Body of pancreas (tissue), 4 donors: ENCODE results near the gene MCAT. TPM values are rescaled to one million over a fixed set of nuclear protein-coding genes. Genes with fewer than 3 reads are reported as not detected.

Experiments used
- ATAC-seq: fragments of 150-250 bp; one replicate; pipeline ENCODE4 v1.9.1; 2016
- DNase-seq, 4 donors: peaks; one replicate each; pipeline ENCODE4 v3.0.0-alpha.2; 2019
- H3K27ac ChIP-seq, 4 donors: fragments of 200-600 bp; sonication (generic); 1 replicate in 3 of 4; 2 replicates in 1 of 4; pipeline versions ENCODE4 v1.5.1 to v1.6.1; 2016 to 2019; ENCODE audit warnings: mild to moderate bottlenecking in 1 of 4, mixed read lengths in 1 of 4, moderate library complexity in 1 of 4
- H3K27me3 ChIP-seq, 2 donors: fragments of 200-600 bp; sonication (generic); one replicate each; pipeline ENCODE4 v1.6.0; 2016; ENCODE audit warnings: mild to moderate bottlenecking in 1 of 2
- H3K36me3 ChIP-seq, 2 donors: fragments of 200-600 bp; sonication (generic); replicated peaks in 1 of 2; 2 replicates each; pipeline ENCODE4 v1.5.1; 2016; ENCODE audit warnings: low read depth in 2 of 2; ENCODE audit not compliant: insufficient read depth in 1 of 2
- H3K4me1 ChIP-seq: fragments of 200-600 bp; sonication (generic); one replicate; pipeline ENCODE4 v1.6.0; 2016
- H3K4me3 ChIP-seq, 2 donors: fragments of 200-600 bp; sonication (generic); 1 replicate in 1 of 2; 2 replicates in 1 of 2; pipeline ENCODE4 v1.5.1; 2016 to 2019
- H3K9me3 ChIP-seq, 3 donors: fragments of 200-600 bp; sonication (generic); 1 replicate in 2 of 3; 2 replicates in 1 of 3; pipeline ENCODE4 v1.5.1; 2016
- CTCF ChIP-seq, 7 experiments: fragments of 450-650 bp in 4 of 7; fragments of 200-600 bp in 3 of 7; sonication (generic) in 3 of 7; IDR thresholded peaks; one replicate each; pipeline ENCODE4 v1.5.1; 2016 to 2019; ENCODE audit warnings: antibody characterized with exemption in 7 of 7
- POLR2A ChIP-seq, 3 donors: fragments of 450-650 bp; IDR thresholded peaks; one replicate each; pipeline ENCODE4 v1.6.1; 2016; ENCODE audit warnings: antibody characterized with exemption in 3 of 3, mild to moderate bottlenecking in 2 of 3
- WGBS, 2 donors: methylation state at CpG; one replicate each; pipeline ENCODE4 v1.1.5; 2017; 5-methylcytosine and 5-hydroxymethylcytosine counted together
- intact Hi-C: fragments of 100-400 bp; cut with DNase I; formaldehyde crosslinking; loops from one replicate; pipeline ENCODE4 v1.15.1; 2023
- total RNA-seq, 2 donors: library from RNA; depleted of rRNA; stranded (reverse); fragments of >200 nt; gene quantifications; one replicate each; pipeline ENCODE4 v1.1.0, GENCODE V29; 2016

The MCAT gene
- total RNA-seq, 2 donors from 2014 or later: 28.8 to 50.8 TPM

DNA sequence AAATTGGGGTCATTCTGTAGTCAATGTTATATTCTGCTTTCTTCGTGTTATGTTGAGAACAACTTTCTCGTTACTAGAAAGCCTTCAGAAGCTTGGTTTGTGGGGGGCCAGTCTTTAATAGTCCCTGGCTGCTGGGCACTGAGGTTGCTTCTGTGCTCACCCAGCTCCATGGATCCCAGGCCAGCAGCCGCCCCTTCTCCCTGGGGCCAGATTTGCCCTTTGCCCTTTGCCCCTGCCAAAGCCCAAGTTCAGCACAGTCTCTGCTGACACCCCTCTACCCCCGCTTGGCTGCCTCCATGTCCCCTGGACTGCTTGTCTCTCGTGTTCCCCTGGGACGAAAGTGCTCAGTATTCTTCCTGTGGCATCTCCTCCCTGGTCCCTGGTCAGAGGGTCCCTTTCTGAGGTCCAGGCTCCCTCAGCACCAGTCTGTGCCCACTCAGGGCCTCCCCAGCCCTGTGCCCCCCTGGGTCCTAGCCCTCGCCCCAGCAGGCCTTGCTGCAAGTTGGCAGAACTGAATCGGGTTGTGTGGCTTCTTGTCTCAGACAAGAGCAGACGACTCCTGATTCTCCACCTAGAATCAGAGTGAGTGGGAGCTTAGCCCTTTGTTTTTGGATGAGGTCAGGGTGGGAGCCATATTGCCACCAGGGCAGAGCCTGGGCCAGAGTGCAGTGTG lies 14.8 kb upstream of the MCAT start:
- DNase-seq (no peak), ATAC-seq (no peak)
- no peak overlapping the region for H3K4me3 ChIP-seq
- H3K9me3 ChIP-seq: no peaks in the 10 kb centered on the region
- WGBS, 2 donors: 75 to 79% methylated on average over 8 to 9 of the region's 9 CpGs
- H3K27ac ChIP-seq: no peak overlapping the region
- H3K27me3 ChIP-seq: no peaks in the 10 kb centered on the region
- no peak for TF ChIP-seq CTCF (IDR thresholded peaks at IDR 0.05)
- no peak for TF ChIP-seq POLR2A (IDR thresholded peaks at IDR 0.05)
- intact Hi-C loops: no loop called here
- no peaks in the 10 kb centered on the region for H3K36me3 ChIP-seq
- H3K4me1 ChIP-seq: peaks cover 14% of the 10 kb centered on the region

DNA sequence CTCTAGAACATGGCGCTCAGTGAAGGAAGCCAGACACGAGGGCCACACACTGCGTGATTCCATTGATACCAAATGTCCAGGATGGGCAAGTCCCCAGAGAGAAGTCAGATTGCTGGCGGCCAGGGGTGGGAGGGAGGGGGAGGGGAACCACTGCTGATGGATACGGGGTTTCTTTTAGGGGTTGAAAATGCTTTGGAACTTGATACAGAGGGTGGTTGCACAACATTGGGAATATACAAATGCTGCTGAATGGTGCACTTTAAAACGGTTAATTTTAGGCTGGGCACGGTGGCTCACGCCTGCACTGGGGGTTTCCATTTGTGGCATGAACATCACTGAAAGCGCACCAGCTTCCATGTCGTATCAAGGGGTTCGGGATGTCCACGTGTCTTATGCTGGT lies 13.2 kb upstream of the MCAT start:
- TF ChIP-seq POLR2A (IDR thresholded peaks at IDR 0.05): no peak
- no peaks in the 10 kb centered on the region for H3K36me3 ChIP-seq
- ATAC-seq (no peak), DNase-seq (no peak)
- WGBS, 2 donors: 84 to 94% methylated on average over 9 to 12 of the region's 12 CpGs
- H3K27me3 ChIP-seq: no peaks in the 10 kb centered on the region
- H3K4me1 ChIP-seq: peaks cover 30% of the 10 kb centered on the region
- H3K4me3 ChIP-seq: no peak overlapping the region
- intact Hi-C loops: no loop called here
- no peak overlapping the region for H3K27ac ChIP-seq
- no peaks in the 10 kb centered on the region for H3K9me3 ChIP-seq

- H3K4me1 ChIP-seq: peaks cover 30% of the 10 kb centered on the region
- intact Hi-C loops: no loop called here
- no peaks in the 10 kb centered on the region for H3K9me3 ChIP-seq
- ATAC-seq (no peak), DNase-seq (no peak)
- no peak overlapping the region for H3K27ac ChIP-seq
- H3K27me3 ChIP-seq: no peaks in the 10 kb centered on the region
- H3K36me3 ChIP-seq: no peaks in the 10 kb centered on the region
- H3K4me3 ChIP-seq: no peak overlapping the region
- WGBS, 2 donors: 85 to 90% methylated on average over 4 to 5 of the region's 5 CpGs
- no peak for TF ChIP-seq CTCF (IDR thresholded peaks at IDR 0.05)
- TF ChIP-seq POLR2A (IDR thresholded peaks at IDR 0.05): no peak
These were observed 12.6 kb upstream of the MCAT start for GRCh38 chr22:43155789-43156188.

GRCh38 chr22:43154887-43155536 lies 11.8 kb upstream of the MCAT start:
- DNase-seq (peak in 1 of 4 donors; percentile 58), ATAC-seq (no peak)
- Histone ChIP-seq H3K27ac (no peak overlapping the region), H3K9me3 (no peaks in the 10 kb centered on the region), H3K27me3 (no peaks in the 10 kb centered on the region), H3K4me3 (no peak overlapping the region), H3K36me3 (no peaks in the 10 kb centered on the region), H3K4me1 (peaks cover 27% of the 10 kb centered on the region)
- TF ChIP-seq POLR2A (IDR thresholded peaks at IDR 0.05) (no peak), CTCF (IDR thresholded peaks at IDR 0.05) (no peak)
- intact Hi-C loops: no loop called here
- 84 to 88% methylated on average over 15 to 27 of the region's 27 CpGs for WGBS, 2 donors

- Histone ChIP-seq H3K9me3 (no peaks in the 10 kb centered on the region), H3K27ac (peak overlapping the region in 1 of 4 donors; percentile 44), H3K36me3 (no peaks in the 10 kb centered on the region), H3K4me3 (no peak overlapping the region), H3K4me1 (peaks cover 17% of the 10 kb centered on the region), H3K27me3 (no peaks in the 10 kb centered on the region)
- 66 to 72% methylated on average over 9 of the region's 9 CpGs for WGBS, 2 donors
- no peak for ATAC-seq
- TF ChIP-seq POLR2A (IDR thresholded peaks at IDR 0.05) (no peak), CTCF (IDR thresholded peaks at IDR 0.05) (no peak)
- DNase-seq: no peak
- intact Hi-C loops: no loop called here
These were observed 10.7 kb upstream of the MCAT start for GRCh38 chr22:43153899-43154298.
